Transverse colon (tissue), 4 donors: ENCODE measurements around the gene NRK. TPM values are rescaled to one million over a fixed set of nuclear protein-coding genes. Genes with fewer than 3 reads are reported as not detected.

Experiments used
- total RNA-seq, 4 donors: library from RNA; depleted of rRNA; stranded (reverse); fragments of >200 nt; gene quantifications; one replicate each; pipeline ENCODE4 v1.1.0, GENCODE V29; 2016

NRK gene
- total RNA-seq, 4 donors from 2014 or later, result under 0.01 to 1.6 (median 0.43) TPM

Other genes starting within 250 kb of the NRK start
- not detected for gene SERPINA7, start 216.2 kb downstream of the NRK start, total RNA-seq